OCI-LY1 (cell line): ENCODE measurements around the gene TRMT2B.

ENCODE experiments used
- H2AFZ ChIP-seq: fragments of 200-600 bp; sonication (generic), shearing (Covaris generic); 2 replicates; pipeline ENCODE4 v1.6.0; 2014; ENCODE audit warnings: antibody characterized with exemption, mild to moderate bottlenecking, low read length
- H3F3A ChIP-seq: fragments of 200-600 bp; sonication (generic), shearing (Covaris generic); 2 replicates; pipeline ENCODE4 v1.6.0; 2014; ENCODE audit warnings: mild to moderate bottlenecking, antibody characterized with exemption, low read length, moderate library complexity; ENCODE audit not compliant: insufficient read depth
- H3K27ac ChIP-seq: fragments of 200-600 bp; sonication (generic); 2 replicates; pipeline ENCODE4 v1.5.1; 2014; ENCODE audit warnings: low read length, mixed run types, mild to moderate bottlenecking, low read depth; ENCODE audit not compliant: poor library complexity, severe bottlenecking
- H3K27me3 ChIP-seq: fragments of 200-600 bp; sonication (generic); 2 replicates; pipeline ENCODE4 v1.6.0; 2014; ENCODE audit warnings: antibody characterized with exemption, mild to moderate bottlenecking, low read length, moderate library complexity; ENCODE audit not compliant: insufficient read depth
- H3K36me3 ChIP-seq: fragments of 200-600 bp; sonication (generic); 2 replicates; pipeline ENCODE4 v1.6.1; 2014; ENCODE audit warnings: mild to moderate bottlenecking, antibody characterized with exemption, low read length, moderate library complexity, mixed read lengths; ENCODE audit not compliant: insufficient read depth
- H3K4me1 ChIP-seq: fragments of 200-600 bp; sonication (generic); 2 replicates; pipeline ENCODE4 v1.5.1; 2014; ENCODE audit warnings: mild to moderate bottlenecking, low read length, moderate library complexity; ENCODE audit not compliant: insufficient read depth, severe bottlenecking
- H3K4me2 ChIP-seq: fragments of 200-600 bp; sonication (generic), shearing (Covaris generic); 2 replicates; pipeline ENCODE4 v1.6.1; 2014; ENCODE audit warnings: low read length
- H3K4me3 ChIP-seq: fragments of 200-600 bp; sonication (generic); 2 replicates; pipeline ENCODE4 v1.5.1; 2014; ENCODE audit warnings: low read length, low read depth, mild to moderate bottlenecking, mixed read lengths; ENCODE audit not compliant: poor library complexity, severe bottlenecking
- H3K79me2 ChIP-seq: fragments of 200-600 bp; shearing (Covaris generic); 2 replicates; pipeline ENCODE4 v1.6.1; 2016; ENCODE audit warnings: mixed run types, low read length, mixed read lengths; ENCODE audit not compliant: insufficient read depth
- H3K9ac ChIP-seq: fragments of 200-600 bp; sonication (generic), shearing (Covaris generic); 2 replicates; pipeline ENCODE4 v1.6.1; 2014; ENCODE audit warnings: mild to moderate bottlenecking, low read length, mixed read lengths
- H3K9me2 ChIP-seq: fragments of 200-600 bp; sonication (generic), shearing (Covaris generic); 2 replicates; pipeline ENCODE4 v1.6.1; 2014; ENCODE audit warnings: low read depth, mild to moderate bottlenecking, low read length, mixed read lengths
- H3K9me3 ChIP-seq: fragments of 200-600 bp; shearing (Covaris generic); 2 replicates; pipeline ENCODE4 v1.6.1; 2014; ENCODE audit warnings: low read length, mixed read lengths
- H4K20me1 ChIP-seq: fragments of 200-600 bp; sonication (generic), shearing (Covaris generic); 2 replicates; pipeline ENCODE4 v1.6.0; 2016; ENCODE audit warnings: mild to moderate bottlenecking, low read length; ENCODE audit not compliant: insufficient read depth
- CTCF ChIP-seq: fragments of 200-600 bp; sonication (generic), shearing (Covaris generic); IDR thresholded peaks from 2 replicates; pipeline ENCODE4 v1.5.1; 2017; ENCODE audit warnings: mild to moderate bottlenecking, antibody characterized with exemption, low read length, moderate library complexity, mixed read lengths
- EZH2 ChIP-seq: fragments of 200-600 bp; sonication (generic), shearing (Covaris generic); IDR thresholded peaks from 2 replicates; pipeline ENCODE4 v1.8.0; 2017; ENCODE audit warnings: borderline replicate concordance, mixed run types, mild to moderate bottlenecking, antibody characterized with exemption, low read length, moderate library complexity, mixed read lengths

TRMT2B gene

GRCh38 chrX:101081231-101081630 is 29.3 kb upstream of the TRMT2B start:
- Histone ChIP-seq H3F3A (no peaks in the 10 kb centered on the region), H4K20me1 (no peaks in the 10 kb centered on the region), H3K9me3 (no peaks in the 10 kb centered on the region), H3K9me2 (no peaks in the 10 kb centered on the region), H3K27ac (no peak overlapping the region), H3K4me3 (no peak overlapping the region), H3K79me2 (no peaks in the 10 kb centered on the region), H3K27me3 (no peaks in the 10 kb centered on the region), H3K4me1 (no peaks in the 10 kb centered on the region), H3K36me3 (no peaks in the 10 kb centered on the region), H3K9ac (no peak overlapping the region), H2AFZ (no peak overlapping the region), H3K4me2 (no peak overlapping the region)
- TF ChIP-seq EZH2 (no peak), CTCF (no peak)

- Histone ChIP-seq H3K27ac (no peak overlapping the region), H3K4me1 (no peaks in the 10 kb centered on the region), H4K20me1 (no peaks in the 10 kb centered on the region), H3K9me2 (no peaks in the 10 kb centered on the region), H3K27me3 (no peaks in the 10 kb centered on the region), H3K4me3 (no peak overlapping the region), H3K79me2 (no peaks in the 10 kb centered on the region), H3F3A (no peaks in the 10 kb centered on the region), H2AFZ (no peak overlapping the region), H3K36me3 (no peaks in the 10 kb centered on the region), H3K9ac (no peak overlapping the region), H3K9me3 (no peaks in the 10 kb centered on the region), H3K4me2 (no peak overlapping the region)
- TF ChIP-seq CTCF (no peak), EZH2 (no peak)
Measured at GRCh38 chrX:101080326-101081124, 28.6 kb upstream of the TRMT2B start.

GRCh38 chrX:101079736-101080270 is 27.9 kb upstream of the TRMT2B start:
- TF ChIP-seq EZH2: no peak
- no peak for TF ChIP-seq CTCF
- Histone ChIP-seq H2AFZ (no peak overlapping the region), H3K4me2 (no peak overlapping the region), H3K27ac (no peak overlapping the region), H3F3A (no peaks in the 10 kb centered on the region), H3K9ac (no peak overlapping the region), H3K4me3 (no peak overlapping the region), H3K9me2 (no peaks in the 10 kb centered on the region), H3K36me3 (no peaks in the 10 kb centered on the region), H3K79me2 (no peaks in the 10 kb centered on the region), H4K20me1 (no peaks in the 10 kb centered on the region), H3K4me1 (no peaks in the 10 kb centered on the region), H3K9me3 (no peaks in the 10 kb centered on the region), H3K27me3 (no peaks in the 10 kb centered on the region)
